HG03060 (cell line): ENCODE measurements around the gene ERICH2.

Experiments
- ATAC-seq: cut with Tn5 transposase; IDR thresholded peaks from one replicate; pipeline ENCODE4 v1.9.1; 2021; ENCODE audit warnings: low read depth, moderate number of reproducible peaks; ENCODE audit not compliant: unreplicated experiment

The ERICH2 gene

GRCh38 chr2:170830166-170830565 lies 60.0 kb downstream of the ERICH2 start:
- no peak for ATAC-seq

GRCh38 chr2:170831115-170831514 lies 60.9 kb downstream of the ERICH2 start:
- no peak for ATAC-seq

GRCh38 chr2:170836027-170836426 lies 65.8 kb downstream of the ERICH2 start:
- no peak for ATAC-seq

GRCh38 chr2:170840717-170841210 lies 70.6 kb downstream of the ERICH2 start:
- ATAC-seq, result no peak

- no peak for ATAC-seq
These were observed 72.6 kb downstream of the ERICH2 start for GRCh38 chr2:170842785-170843184.

GRCh38 chr2:170843656-170844055 lies 73.5 kb downstream of the ERICH2 start:
- ATAC-seq, result no peak

- ATAC-seq, result no peak
These were observed 75.2 kb downstream of the ERICH2 start for GRCh38 chr2:170845343-170845742.

- ATAC-seq, result no peak
These were observed 76.1 kb downstream of the ERICH2 start for GRCh38 chr2:170846314-170846713.

GRCh38 chr2:170847716-170848115 lies 77.5 kb downstream of the ERICH2 start:
- ATAC-seq, result no peak
